Measurements from ENCODE around the gene KLHL12.

- TF ChIP-seq, protein P1, sequence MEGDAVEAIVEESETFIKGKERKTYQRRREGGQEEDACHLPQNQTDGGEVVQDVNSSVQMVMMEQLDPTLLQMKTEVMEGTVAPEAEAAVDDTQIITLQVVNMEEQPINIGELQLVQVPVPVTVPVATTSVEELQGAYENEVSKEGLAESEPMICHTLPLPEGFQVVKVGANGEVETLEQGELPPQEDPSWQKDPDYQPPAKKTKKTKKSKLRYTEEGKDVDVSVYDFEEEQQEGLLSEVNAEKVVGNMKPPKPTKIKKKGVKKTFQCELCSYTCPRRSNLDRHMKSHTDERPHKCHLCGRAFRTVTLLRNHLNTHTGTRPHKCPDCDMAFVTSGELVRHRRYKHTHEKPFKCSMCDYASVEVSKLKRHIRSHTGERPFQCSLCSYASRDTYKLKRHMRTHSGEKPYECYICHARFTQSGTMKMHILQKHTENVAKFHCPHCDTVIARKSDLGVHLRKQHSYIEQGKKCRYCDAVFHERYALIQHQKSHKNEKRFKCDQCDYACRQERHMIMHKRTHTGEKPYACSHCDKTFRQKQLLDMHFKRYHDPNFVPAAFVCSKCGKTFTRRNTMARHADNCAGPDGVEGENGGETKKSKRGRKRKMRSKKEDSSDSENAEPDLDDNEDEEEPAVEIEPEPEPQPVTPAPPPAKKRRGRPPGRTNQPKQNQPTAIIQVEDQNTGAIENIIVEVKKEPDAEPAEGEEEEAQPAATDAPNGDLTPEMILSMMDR (conservative IDR thresholded peaks at IDR 0.05; ENCODE audit: low read depth, low read length), result no peak
- no peak for TF ChIP-seq EZH2 (IDR thresholded peaks at IDR 0.05; ENCODE audit: borderline replicate concordance, low read depth, low read length, poor library complexity, severe bottlenecking)
These were observed 13.5 kb upstream of the KLHL12 start for GRCh38 chr1:202940561-202940960.
